H9 (cell line): ENCODE data around the gene LRTM2. TPM values are rescaled to one million over a fixed set of nuclear protein-coding genes. Genes with fewer than 3 reads are reported as not detected.

ENCODE experiments used
- DNase-seq: peaks from one replicate; pipeline ENCODE4 v3.0.0-alpha.2; 2017
- H2AFZ ChIP-seq: one replicate; pipeline ENCODE4 v1.6.1; 2013; ENCODE audit warnings: mild to moderate bottlenecking, low read length, control low read depth, moderate library complexity
- H2AK5ac ChIP-seq: 2 replicates; pipeline ENCODE4 v1.6.1; 2013; ENCODE audit warnings: low read length, control low read depth, mixed read lengths; ENCODE audit not compliant: insufficient read length
- H2BK120ac ChIP-seq: one replicate; pipeline ENCODE4 v1.6.1; 2013; ENCODE audit warnings: low read depth, mild to moderate bottlenecking, low read length, control low read depth, inconsistent platforms; ENCODE audit not compliant: poor library complexity, severe bottlenecking
- H2BK12ac ChIP-seq: 2 replicates; pipeline ENCODE4 v1.6.1; 2013; ENCODE audit warnings: low read length, control low read depth, mixed read lengths, low read depth; ENCODE audit not compliant: insufficient read length
- H2BK15ac ChIP-seq: 2 replicates; pipeline ENCODE4 v1.6.1; 2013; ENCODE audit warnings: low read depth, low read length, control low read depth
- H2BK20ac ChIP-seq: one replicate; pipeline ENCODE4 v1.6.1; 2013; ENCODE audit warnings: low read depth, mild to moderate bottlenecking, low read length, control low read depth, inconsistent platforms; ENCODE audit not compliant: poor library complexity, severe bottlenecking
- H2BK5ac ChIP-seq: 2 replicates; pipeline ENCODE4 v1.6.1; 2013; ENCODE audit warnings: low read length, control low read depth, mixed read lengths; ENCODE audit not compliant: insufficient read length
- H3K14ac ChIP-seq: 2 replicates; pipeline ENCODE4 v1.6.1; 2013; ENCODE audit warnings: low read length, control low read depth; ENCODE audit not compliant: insufficient read depth
- H3K18ac ChIP-seq: 2 replicates; pipeline ENCODE4 v1.6.1; 2013; ENCODE audit warnings: low read depth, mild to moderate bottlenecking, mixed read lengths, low read length, control low read depth; ENCODE audit not compliant: insufficient read length
- H3K23ac ChIP-seq: 2 replicates; pipeline ENCODE4 v1.6.1; 2013; ENCODE audit warnings: low read length, control low read depth, mixed read lengths, low read depth; ENCODE audit not compliant: insufficient read length
- H3K23me2 ChIP-seq: 2 replicates; pipeline ENCODE4 v1.6.1; 2013; ENCODE audit warnings: low read depth, mild to moderate bottlenecking, mixed read lengths, low read length, control low read depth; ENCODE audit not compliant: insufficient read length, poor library complexity, severe bottlenecking
- H3K27ac ChIP-seq: 2 replicates; pipeline ENCODE4 v1.5.1; 2013; ENCODE audit warnings: low read length, control low read depth, mixed read lengths, low read depth; ENCODE audit not compliant: insufficient read length
- H3K27me3 ChIP-seq: 2 replicates; pipeline ENCODE4 v1.6.1; 2013; ENCODE audit warnings: low read length, control low read depth, inconsistent platforms; ENCODE audit not compliant: insufficient read depth
- H3K4ac ChIP-seq: 2 replicates; pipeline ENCODE4 v1.6.1; 2013; ENCODE audit warnings: low read depth, mild to moderate bottlenecking, control low read depth, inconsistent platforms, low read length, moderate library complexity
- H3K4me1 ChIP-seq: 2 replicates; pipeline ENCODE4 v1.6.1; 2013; ENCODE audit warnings: low read length, control low read depth, inconsistent platforms; ENCODE audit not compliant: insufficient read depth
- H3K4me2 ChIP-seq: 2 replicates; pipeline ENCODE4 v1.6.1; 2013; ENCODE audit warnings: low read length, control low read depth, mixed read lengths; ENCODE audit not compliant: insufficient read length, insufficient read depth
- H3K56ac ChIP-seq: 2 replicates; pipeline ENCODE4 v1.6.1; 2013; ENCODE audit warnings: low read depth, mild to moderate bottlenecking, mixed read lengths, low read length, control low read depth; ENCODE audit not compliant: insufficient read length
- H3K79me1 ChIP-seq: 2 replicates; pipeline ENCODE4 v1.6.1; 2013; ENCODE audit warnings: low read depth, mild to moderate bottlenecking, moderate library complexity, low read length, control low read depth, inconsistent platforms; ENCODE audit not compliant: insufficient read depth, poor library complexity, severe bottlenecking
- H3K79me2 ChIP-seq: 2 replicates; pipeline ENCODE4 v1.6.1; 2013; ENCODE audit warnings: low read length, control low read depth, inconsistent platforms; ENCODE audit not compliant: insufficient read depth
- H3K9ac ChIP-seq: 2 replicates; pipeline ENCODE4 v1.6.1; 2013; ENCODE audit warnings: low read length, control low read depth, mixed read lengths; ENCODE audit not compliant: insufficient read length; ENCODE audit errors: extremely low read depth
- H3K9me3 ChIP-seq: one replicate; pipeline ENCODE4 v1.6.1; 2013; ENCODE audit warnings: low read depth, low read length, inconsistent platforms; ENCODE audit not compliant: control insufficient read depth
- H3T11ph ChIP-seq: one replicate; pipeline ENCODE4 v1.6.1; 2013; ENCODE audit warnings: mild to moderate bottlenecking, low read length, control low read depth, inconsistent platforms
- H4K20me1 ChIP-seq: one replicate; pipeline ENCODE4 v1.6.1; 2013; ENCODE audit not compliant: control insufficient read depth, insufficient read length, insufficient read depth
- H4K5ac ChIP-seq: 2 replicates; pipeline ENCODE4 v1.6.1; 2013; ENCODE audit warnings: low read depth, mild to moderate bottlenecking, mixed read lengths, low read length, control low read depth; ENCODE audit not compliant: insufficient read length
- H4K8ac ChIP-seq: replicated peaks from 2 replicates; pipeline ENCODE4 v1.6.1; 2013; ENCODE audit warnings: low read length, control low read depth, mixed read lengths, low read depth; ENCODE audit not compliant: insufficient read length
- H4K91ac ChIP-seq: 2 replicates; pipeline ENCODE4 v1.6.1; 2013; ENCODE audit warnings: low read depth, mild to moderate bottlenecking, moderate library complexity, mixed read lengths, low read length, control low read depth; ENCODE audit not compliant: insufficient read length
- H3K27ac Mint-ChIP-seq, 3 experiments: 2 replicates in 2 of 3; 3 replicates in 1 of 3; pipeline ENCODE4 v1.8.0; 2020 to 2021; ENCODE audit warnings: mixed read lengths in 3 of 3, mild to moderate bottlenecking in 1 of 3, moderate library complexity in 1 of 3
- H3K27me3 Mint-ChIP-seq: 2 replicates; pipeline ENCODE4 v1.8.0; 2021; ENCODE audit warnings: low read depth, mild to moderate bottlenecking, moderate library complexity, mixed read lengths
- H3K36me3 Mint-ChIP-seq, 3 experiments: 2 replicates in 2 of 3; 3 replicates in 1 of 3; pipeline ENCODE4 v1.8.0; 2020 to 2021; ENCODE audit warnings: low read depth in 3 of 3, mixed read lengths in 3 of 3; ENCODE audit not compliant: insufficient read depth in 1 of 3
- H3K4me1 Mint-ChIP-seq, 2 experiments: 2 replicates each; pipeline ENCODE4 v1.8.0; 2020; ENCODE audit warnings: mixed read lengths in 2 of 2
- H3K4me3 Mint-ChIP-seq, 2 experiments: 2 replicates in 1 of 2; 3 replicates in 1 of 2; pipeline ENCODE4 v1.8.0; 2020 to 2021; ENCODE audit warnings: mild to moderate bottlenecking in 2 of 2, mixed read lengths in 2 of 2, moderate library complexity in 1 of 2
- H3K9me3 Mint-ChIP-seq, 2 experiments: 2 replicates in 1 of 2; 3 replicates in 1 of 2; pipeline ENCODE4 v1.8.0; 2020; ENCODE audit warnings: mild to moderate bottlenecking in 2 of 2, mixed read lengths in 2 of 2, moderate library complexity in 1 of 2
- WGBS: extraction: QIAGEN DNeasy Blood & Tissue Kit; methylation state at CpG from one replicate; pipeline ENCODE4 v1.1.7; 2013; ENCODE audit warnings: missing lambda C conversion rate, low lambda C conversion rate, mixed read lengths; ENCODE audit not compliant: insufficient read length; ENCODE audit errors: extremely low coverage; 5-methylcytosine and 5-hydroxymethylcytosine counted together
- total RNA-seq: library from RNA; stranded (reverse); gene quantifications from 2 replicates; pipeline ENCODE4 v1.2.1, GENCODE V29; 2021
- TF ChIP-seq, protein P1 (sequence below): fragments of 200-600 bp; sonication (generic); conservative IDR thresholded peaks from 3 replicates; pipeline ENCODE4 v1.8.0; 2021; ENCODE audit warnings: antibody characterized with exemption, mild to moderate bottlenecking

Gene LRTM2
- total RNA-seq, 1 experiment from 2014 or later, result not detected

DNA sequence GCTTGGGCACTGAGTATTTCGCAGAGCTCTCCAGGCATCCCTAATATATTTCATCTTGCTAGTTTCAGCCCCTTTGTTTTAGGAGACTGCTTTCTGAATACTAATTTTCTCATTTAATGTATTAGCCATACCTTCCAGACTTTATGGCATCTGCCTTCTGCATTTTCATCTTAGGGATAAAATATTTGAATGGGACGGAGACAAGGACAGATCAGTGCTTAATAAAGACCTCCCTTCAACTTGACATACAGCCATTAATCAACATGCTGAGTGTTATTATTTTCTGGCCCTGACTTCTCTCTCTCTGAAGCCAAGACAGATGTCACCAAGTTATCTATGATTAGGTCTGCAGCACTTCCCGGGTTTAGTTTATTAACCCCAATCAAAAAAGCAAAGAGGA lies 55.7 kb downstream of the LRTM2 start:
- TF ChIP-seq, protein P1, sequence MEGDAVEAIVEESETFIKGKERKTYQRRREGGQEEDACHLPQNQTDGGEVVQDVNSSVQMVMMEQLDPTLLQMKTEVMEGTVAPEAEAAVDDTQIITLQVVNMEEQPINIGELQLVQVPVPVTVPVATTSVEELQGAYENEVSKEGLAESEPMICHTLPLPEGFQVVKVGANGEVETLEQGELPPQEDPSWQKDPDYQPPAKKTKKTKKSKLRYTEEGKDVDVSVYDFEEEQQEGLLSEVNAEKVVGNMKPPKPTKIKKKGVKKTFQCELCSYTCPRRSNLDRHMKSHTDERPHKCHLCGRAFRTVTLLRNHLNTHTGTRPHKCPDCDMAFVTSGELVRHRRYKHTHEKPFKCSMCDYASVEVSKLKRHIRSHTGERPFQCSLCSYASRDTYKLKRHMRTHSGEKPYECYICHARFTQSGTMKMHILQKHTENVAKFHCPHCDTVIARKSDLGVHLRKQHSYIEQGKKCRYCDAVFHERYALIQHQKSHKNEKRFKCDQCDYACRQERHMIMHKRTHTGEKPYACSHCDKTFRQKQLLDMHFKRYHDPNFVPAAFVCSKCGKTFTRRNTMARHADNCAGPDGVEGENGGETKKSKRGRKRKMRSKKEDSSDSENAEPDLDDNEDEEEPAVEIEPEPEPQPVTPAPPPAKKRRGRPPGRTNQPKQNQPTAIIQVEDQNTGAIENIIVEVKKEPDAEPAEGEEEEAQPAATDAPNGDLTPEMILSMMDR, result no peak
- Histone ChIP-seq H4K5ac (no peak overlapping the region), H2BK120ac (no peak overlapping the region), H4K20me1 (peaks cover 3% of the 10 kb centered on the region), H3K18ac (no peak overlapping the region), H3K27ac (no peak overlapping the region), H3K79me2 (no peaks in the 10 kb centered on the region), H3K4me2 (no peak overlapping the region), H3K23ac (no peak overlapping the region), H3K56ac (no peak overlapping the region), H2AFZ (no peak overlapping the region), H2AK5ac (no peak overlapping the region), H3K4ac (no peak overlapping the region), H3K27me3 (no peaks in the 10 kb centered on the region), H3K79me1 (no peaks in the 10 kb centered on the region), H2BK15ac (no peak overlapping the region), H2BK20ac (no peak overlapping the region), H2BK12ac (no peak overlapping the region), H4K8ac (no peak overlapping the region), H3T11ph (no peak overlapping the region), H2BK5ac (no peak overlapping the region), H3K23me2 (no peaks in the 10 kb centered on the region), H3K4me1 (no peaks in the 10 kb centered on the region), H4K91ac (no peak overlapping the region), H3K14ac (no peak overlapping the region), H3K9ac (no peak overlapping the region), H3K9me3 (no peaks in the 10 kb centered on the region)
- H3K27ac Mint-ChIP-seq, result no peak overlapping the region
- H3K4me1 Mint-ChIP-seq, result peaks cover 0 to 2% of the 10 kb centered on the region in 2 experiments; a peak in 1 of 4 replicates
- peaks cover 4% of the 10 kb centered on the region for H3K27me3 Mint-ChIP-seq
- no peak for DNase-seq
- peaks cover 5% of the 10 kb centered on the region in 2 experiments; a peak in 3 of 5 replicates for H3K9me3 Mint-ChIP-seq
- no peaks in the 10 kb centered on the region; a peak in 2 of 7 replicates for H3K36me3 Mint-ChIP-seq
- no CpG with 5 or more reads among the region's 3 CpGs for WGBS
- H3K4me3 Mint-ChIP-seq, result no peak overlapping the region
